NCI-H774 (cell line): ENCODE data around the gene PSAP.

Experiments used
- DNase-seq: peaks from one replicate; lab custom pipeline; 2025; lab: John Stamatoyannopoulos, UW

The PSAP gene

GRCh38 chr10:71844695-71845094 lies 6.4 kb downstream of the PSAP start:
- DNase-seq, result no peak

DNA sequence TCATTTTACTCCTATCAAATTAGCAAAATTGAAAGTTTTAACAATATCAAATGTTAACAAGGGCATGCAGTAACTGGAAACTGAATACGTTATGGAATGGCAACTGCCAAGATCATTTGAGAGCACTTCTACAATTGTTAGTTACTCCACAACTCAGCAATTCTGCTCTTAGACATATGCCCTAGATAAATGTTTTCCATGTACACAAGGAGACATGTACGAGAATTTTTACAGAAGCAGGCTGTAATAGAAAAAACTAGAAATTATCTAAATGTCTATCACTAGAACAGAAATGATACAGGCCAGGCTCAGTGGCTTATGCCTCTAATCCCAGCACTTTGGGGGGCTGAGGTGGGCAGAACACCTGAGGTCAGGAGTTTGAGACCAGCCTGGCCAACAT lies 7.0 kb downstream of the PSAP start:
- no peak for DNase-seq

DNA sequence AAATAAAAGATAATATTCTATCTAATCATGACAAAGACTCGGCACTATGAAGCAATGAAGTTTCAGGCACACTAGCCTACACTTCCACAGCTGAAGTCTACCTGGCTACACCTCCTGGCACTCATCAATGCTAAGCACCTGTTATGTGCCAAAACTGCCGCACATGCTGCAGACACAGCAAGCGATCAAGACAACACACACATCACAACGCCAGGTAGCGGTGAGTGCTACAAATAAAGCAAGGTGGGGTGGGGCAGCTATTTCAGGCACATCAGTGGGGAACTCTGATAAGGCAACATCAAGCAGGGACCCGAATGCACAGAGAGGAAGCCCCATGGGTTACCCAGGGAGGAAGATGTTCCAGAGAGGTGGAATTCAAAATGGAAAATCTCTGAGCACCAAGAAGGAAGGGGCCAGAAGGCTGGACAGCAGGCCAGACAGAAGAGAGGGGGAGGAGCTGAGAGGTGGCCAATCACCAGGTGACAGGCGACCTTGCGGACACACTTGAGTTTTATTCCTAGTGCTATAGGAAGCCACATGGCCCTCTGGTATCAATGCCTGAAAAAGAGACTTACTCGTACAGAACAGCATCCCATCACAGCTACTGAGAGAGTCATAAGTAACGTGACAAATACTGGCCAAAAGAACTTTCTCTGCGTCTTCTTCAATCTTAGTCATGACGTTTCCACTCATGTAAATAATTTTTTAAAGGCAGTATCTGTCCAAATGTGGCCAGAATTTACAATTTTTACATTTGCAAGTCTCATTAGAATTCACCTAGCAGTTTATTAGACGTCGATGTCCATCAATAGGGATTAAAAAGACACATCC lies 8.0 kb downstream of the PSAP start:
- no peak for DNase-seq

- no peak for DNase-seq
Observed at GRCh38 chr10:71842422-71842821, 8.6 kb downstream of the PSAP start.

GRCh38 chr10:71840958-71841335 lies 10.1 kb downstream of the PSAP start:
- no peak for DNase-seq

DNA sequence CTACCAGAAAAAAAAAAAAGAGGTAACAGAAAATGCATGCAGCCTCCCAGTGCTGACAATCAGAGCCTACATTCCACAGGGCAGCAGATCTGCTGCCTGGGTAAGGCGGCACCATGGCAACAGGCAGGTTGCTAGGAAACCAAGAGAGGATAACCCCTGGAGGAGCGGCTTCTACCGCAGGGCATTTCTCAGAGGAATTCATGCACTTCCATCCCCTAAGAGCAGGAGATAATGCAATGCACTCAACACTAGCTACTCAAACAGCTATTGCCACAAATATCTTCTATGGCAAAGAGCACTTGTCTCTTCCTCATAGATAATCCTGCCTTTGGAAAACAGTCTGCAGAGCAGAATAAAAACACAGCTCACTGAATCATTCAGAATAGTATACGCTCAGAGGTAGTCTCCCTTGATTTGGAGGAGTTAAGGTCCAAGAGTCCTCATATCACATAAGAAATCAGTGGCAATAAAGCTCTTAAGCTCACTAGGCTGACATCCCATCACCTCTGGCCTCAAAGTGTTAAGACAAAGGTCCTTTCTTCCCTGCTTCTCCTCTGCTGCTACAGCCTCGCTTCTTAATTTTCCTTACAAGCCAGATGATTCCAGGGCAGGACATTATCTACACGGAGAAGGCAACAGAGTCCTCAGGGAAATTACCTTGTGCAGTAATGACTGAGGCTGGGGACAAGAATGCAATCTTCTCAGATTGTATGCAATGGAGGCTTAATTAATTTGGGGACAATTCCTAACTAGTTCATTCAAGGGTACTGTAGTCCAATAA lies 10.7 kb downstream of the PSAP start:
- peak; percentile 12 for DNase-seq

- DNase-seq, result no peak
Observed at GRCh38 chr10:71838264-71839211, 12.5 kb downstream of the PSAP start.

GRCh38 chr10:71837098-71837827 lies 13.8 kb downstream of the PSAP start:
- no peak for DNase-seq

- no peak for DNase-seq
Observed at GRCh38 chr10:71836596-71836974, 14.5 kb downstream of the PSAP start.

DNA sequence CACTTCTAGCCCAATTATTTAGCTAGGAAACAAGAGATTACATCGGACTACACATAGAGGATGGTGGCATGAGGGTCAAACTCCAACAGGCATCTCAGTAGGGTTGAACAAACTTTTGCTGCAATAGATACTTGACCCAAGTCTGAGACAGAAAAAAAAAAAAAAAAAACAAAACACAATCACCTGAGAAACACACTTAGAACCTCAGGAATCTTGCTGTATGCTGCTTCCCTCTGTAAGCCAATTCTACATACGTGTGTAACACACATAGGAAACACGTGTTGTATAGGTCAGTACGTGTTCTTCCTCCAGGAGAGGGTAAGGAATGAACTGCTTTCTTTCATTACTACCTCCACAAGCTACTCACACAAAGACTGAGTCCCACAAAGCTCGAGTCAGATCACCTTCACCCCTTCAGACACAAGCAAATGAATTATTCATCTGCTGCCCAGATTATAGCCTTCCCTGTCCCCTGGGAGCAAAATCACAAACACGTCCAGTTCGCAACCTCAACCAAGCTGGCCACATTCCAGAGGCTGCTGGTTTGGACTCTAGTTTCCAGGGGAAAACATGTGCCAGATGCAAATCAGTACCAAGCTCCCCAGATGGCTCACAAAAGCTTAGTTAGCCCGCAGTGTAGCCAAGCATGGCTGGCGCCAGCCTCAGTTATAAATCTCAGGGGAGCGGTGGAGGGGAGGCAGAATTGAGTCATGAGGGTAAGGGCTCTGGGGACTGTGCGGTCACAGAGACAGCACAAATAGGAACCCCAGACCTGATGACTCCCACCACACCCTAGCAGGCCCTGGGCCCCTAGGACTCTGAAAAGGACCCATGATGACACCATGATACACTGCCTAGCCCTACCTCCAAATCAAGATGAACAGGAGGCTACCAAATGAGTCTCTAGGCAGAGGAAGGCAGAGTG lies 15.1 kb downstream of the PSAP start:
- no peak for DNase-seq

DNA sequence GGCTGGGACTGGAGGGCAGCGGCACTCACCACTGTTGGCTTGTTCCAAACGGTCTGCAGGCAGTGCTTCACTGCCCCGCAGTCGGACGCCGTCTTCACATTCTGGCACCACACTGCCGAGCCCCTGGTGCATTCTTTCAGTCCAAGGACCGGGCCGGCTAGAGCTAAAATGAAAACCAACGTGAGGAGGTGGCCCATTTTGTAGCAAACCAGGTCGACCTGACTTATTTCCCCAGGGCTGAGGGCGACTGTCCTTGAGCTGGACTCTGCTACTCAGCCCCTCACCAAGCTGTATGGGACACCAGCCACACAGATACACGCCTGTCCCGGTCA lies 16.7 kb downstream of the PSAP start:
- no peak for DNase-seq

- no peak for DNase-seq
Observed at GRCh38 chr10:71833451-71834342, 17.4 kb downstream of the PSAP start.

- DNase-seq, result no peak
Observed at GRCh38 chr10:71832967-71833366, 18.1 kb downstream of the PSAP start.

DNA sequence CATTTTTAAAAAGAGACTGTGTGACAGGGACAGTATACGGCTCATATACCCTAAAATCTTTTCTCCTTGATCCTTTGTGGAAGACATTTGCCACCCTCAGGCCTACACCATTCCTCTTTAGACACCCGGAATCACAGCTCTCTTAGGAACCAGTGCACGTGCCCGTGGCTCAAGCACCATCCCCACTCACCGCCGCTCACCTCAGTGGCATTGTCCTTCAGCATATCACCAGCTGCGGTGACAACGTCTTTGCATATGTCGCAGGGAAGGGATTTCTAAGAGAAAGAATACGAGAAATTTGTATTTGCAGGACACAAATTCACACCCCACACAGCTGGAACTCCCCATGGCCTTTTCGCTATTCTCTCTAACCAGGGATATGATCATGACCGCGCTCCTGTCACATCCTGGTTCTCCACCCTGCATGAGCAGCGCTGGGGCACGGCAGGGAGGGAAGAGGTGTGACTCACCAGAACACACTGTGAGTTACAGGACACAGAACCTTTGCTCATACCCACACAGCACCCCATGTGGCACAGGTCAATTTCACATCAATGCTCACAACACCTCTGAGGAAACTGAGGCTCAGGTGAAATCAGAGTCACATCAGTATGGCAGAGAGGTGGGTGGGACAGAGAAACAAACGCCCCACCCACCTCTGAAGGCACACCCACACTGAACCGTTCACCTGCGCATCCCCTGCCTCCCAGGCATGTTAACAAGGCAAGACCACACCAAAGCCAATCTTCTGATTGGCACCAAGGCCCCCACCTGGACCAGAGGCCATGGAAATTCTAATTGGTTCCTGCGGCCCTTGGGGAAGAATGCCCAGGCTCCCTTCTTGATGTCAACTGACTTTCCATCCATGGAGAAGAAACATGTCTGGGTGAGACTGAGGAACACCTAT lies 19.2 kb downstream of the PSAP start:
- no peak for DNase-seq

DNA sequence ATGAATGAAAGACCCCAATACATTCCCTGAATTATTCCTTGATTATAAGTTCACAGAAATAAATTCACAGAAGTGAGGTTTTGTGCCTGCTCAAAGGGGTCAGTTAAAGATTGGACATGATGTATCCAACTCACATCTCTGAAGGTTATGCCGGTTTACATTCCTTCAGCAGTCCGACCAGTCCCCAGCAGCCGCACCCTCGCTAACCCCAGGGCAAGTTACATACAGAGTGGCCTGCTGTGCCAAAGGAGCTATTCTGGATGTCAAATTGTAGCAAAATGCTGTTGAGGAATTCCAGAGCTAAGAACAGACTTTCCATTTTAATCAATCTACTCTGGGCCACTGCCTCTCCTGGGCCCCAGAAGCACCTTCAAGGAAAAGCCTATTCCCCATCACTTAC lies 20.3 kb downstream of the PSAP start:
- DNase-seq, result no peak

GRCh38 chr10:71829896-71830295 lies 21.2 kb downstream of the PSAP start:
- DNase-seq, result no peak

DNA sequence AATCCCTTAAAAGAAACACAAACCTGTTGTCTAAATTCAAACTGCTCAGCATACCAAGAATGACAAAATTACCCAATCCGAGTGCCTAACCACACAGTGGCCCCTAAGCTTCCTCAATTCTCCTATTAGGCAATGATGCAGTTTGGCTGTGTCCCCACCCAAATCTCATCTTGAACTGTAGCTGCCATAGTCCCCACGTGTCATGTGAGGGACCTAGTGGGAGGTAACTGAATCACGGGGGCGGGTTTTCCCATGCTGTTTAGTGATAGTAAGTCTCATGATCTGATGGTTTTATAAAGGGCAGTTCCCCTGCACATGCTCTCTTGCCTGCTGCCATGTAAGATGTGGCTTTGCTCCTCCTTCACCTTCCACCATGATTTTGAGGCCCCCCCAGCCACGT lies 21.9 kb downstream of the PSAP start:
- no peak for DNase-seq

GRCh38 chr10:71828702-71829101 lies 22.3 kb downstream of the PSAP start:
- no peak for DNase-seq

DNA sequence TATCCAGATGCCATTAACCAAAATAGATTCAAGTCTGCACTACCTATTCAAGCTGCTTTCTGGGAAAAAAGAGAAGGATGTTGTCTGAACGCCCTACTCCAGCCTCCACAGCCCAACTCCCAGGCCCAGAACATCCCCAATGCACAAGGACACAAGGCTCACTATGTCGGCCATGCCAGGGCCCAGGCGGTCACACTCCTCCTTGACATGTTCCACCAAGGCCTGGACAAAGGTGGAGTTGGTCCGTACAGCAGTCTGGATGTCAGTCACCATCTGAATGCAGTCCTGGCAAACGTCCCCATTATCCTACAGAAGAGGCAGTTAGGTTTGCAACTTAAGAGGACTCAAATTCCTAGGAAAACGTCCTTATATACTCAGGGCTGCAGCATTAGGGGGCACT lies 23.2 kb downstream of the PSAP start:
- no peak for DNase-seq
